Esophagus squamous epithelium (tissue), 5 donors: ENCODE data around the gene RERGL. TPM values are rescaled to one million over a fixed set of nuclear protein-coding genes. Genes with fewer than 3 reads are reported as not detected.

Experiments
- DNase-seq: peaks from one replicate; lab custom pipeline; 2025; lab: John Stamatoyannopoulos, UW
- H3K27ac ChIP-seq, 4 donors: fragments of 200-600 bp; sonication (generic); one replicate each; pipeline ENCODE4 v1.5.1; 2016 to 2019; ENCODE audit warnings: mild to moderate bottlenecking in 1 of 4
- H3K27me3 ChIP-seq, 4 donors: fragments of 200-600 bp; sonication (generic); 1 replicate in 3 of 4; 2 replicates in 1 of 4; pipeline versions ENCODE4 v1.5.1 to v1.6.0; 2017 to 2021; ENCODE audit warnings: antibody characterized with exemption in 1 of 4
- H3K36me3 ChIP-seq, 3 donors: fragments of 200-600 bp; sonication (generic); one replicate each; pipeline ENCODE4 v1.5.1; 2016 to 2019
- H3K4me1 ChIP-seq, 3 donors: fragments of 200-600 bp; sonication (generic); one replicate each; pipeline ENCODE4 v1.5.1; 2017 to 2019
- H3K4me3 ChIP-seq, 4 donors: fragments of 200-600 bp; sonication (generic); 1 replicate in 3 of 4; 2 replicates in 1 of 4; pipeline ENCODE4 v1.5.1; 2016 to 2019; ENCODE audit warnings: mild to moderate bottlenecking in 2 of 4, moderate library complexity in 1 of 4
- H3K9me3 ChIP-seq, 3 donors: fragments of 200-600 bp; sonication (generic); one replicate each; pipeline ENCODE4 v1.5.1; 2016 to 2019
- POLR2A ChIP-seq, 4 donors: fragments of 450-650 bp; IDR thresholded peaks; one replicate each; pipeline ENCODE4 v1.6.1; 2017; ENCODE audit warnings: antibody characterized with exemption in 4 of 4, mild to moderate bottlenecking in 4 of 4, moderate library complexity in 3 of 4
- WGBS, 2 donors: methylation state at CpG; one replicate each; pipeline ENCODE4 v1.1.5; 2018; 5-methylcytosine and 5-hydroxymethylcytosine counted together
- intact Hi-C: fragments of 100-400 bp; cut with DNase I; formaldehyde crosslinking; loops from one replicate; pipeline ENCODE4 v1.15.0; 2022
- total RNA-seq, 4 donors: library from RNA; depleted of rRNA; stranded (reverse); fragments of >200 nt; gene quantifications; one replicate each; pipeline ENCODE4 v1.1.0, GENCODE V29; 2016
- TF ChIP-seq, protein P1 (sequence below), 6 experiments: fragments of 450-650 bp in 4 of 6; fragments of 200-600 bp in 2 of 6; sonication (generic) in 2 of 6; IDR thresholded peaks; one replicate each; pipeline ENCODE4 v1.5.1; 2016 to 2019; ENCODE audit warnings: antibody characterized with exemption in 6 of 6, mild to moderate bottlenecking in 4 of 6, moderate library complexity in 4 of 6
- donor health status: DM: yes; HTN: yes; CAD: no.

Gene RERGL
- total RNA-seq, 4 donors from 2014 or later: 0.48 to 6.0 (median 4.4) TPM; not detected in 1

DNA sequence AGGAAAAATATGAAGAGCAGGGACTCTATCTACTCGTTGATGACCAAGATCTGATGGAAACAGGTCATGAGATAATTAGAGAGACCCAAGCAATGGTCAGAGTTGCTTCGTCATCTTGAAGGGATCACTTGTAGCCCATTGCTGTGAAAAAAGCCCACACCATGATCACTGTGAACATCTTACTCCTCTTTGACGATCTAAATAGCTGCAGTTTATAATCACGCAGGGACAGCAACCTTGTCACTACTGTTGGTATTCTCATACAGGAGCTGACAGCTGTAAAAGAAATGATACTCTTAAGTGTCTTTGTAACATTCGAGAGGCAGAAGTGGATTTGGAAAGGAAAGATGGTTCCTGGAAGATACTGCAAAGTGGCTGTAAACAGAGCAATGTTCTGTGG lies 33.7 kb upstream of the RERGL start:
- Histone ChIP-seq H3K9me3 (peaks cover 0 to 18% (median 8%) of the 10 kb centered on the region in 3 donors), H3K4me1 (no peaks in the 10 kb centered on the region), H3K27me3 (no peaks in the 10 kb centered on the region), H3K27ac (no peak overlapping the region), H3K36me3 (no peaks in the 10 kb centered on the region), H3K4me3 (no peak overlapping the region)
- 56 to 79% methylated on average over 5 of the region's 5 CpGs for WGBS, 2 donors
- TF ChIP-seq, protein P1, sequence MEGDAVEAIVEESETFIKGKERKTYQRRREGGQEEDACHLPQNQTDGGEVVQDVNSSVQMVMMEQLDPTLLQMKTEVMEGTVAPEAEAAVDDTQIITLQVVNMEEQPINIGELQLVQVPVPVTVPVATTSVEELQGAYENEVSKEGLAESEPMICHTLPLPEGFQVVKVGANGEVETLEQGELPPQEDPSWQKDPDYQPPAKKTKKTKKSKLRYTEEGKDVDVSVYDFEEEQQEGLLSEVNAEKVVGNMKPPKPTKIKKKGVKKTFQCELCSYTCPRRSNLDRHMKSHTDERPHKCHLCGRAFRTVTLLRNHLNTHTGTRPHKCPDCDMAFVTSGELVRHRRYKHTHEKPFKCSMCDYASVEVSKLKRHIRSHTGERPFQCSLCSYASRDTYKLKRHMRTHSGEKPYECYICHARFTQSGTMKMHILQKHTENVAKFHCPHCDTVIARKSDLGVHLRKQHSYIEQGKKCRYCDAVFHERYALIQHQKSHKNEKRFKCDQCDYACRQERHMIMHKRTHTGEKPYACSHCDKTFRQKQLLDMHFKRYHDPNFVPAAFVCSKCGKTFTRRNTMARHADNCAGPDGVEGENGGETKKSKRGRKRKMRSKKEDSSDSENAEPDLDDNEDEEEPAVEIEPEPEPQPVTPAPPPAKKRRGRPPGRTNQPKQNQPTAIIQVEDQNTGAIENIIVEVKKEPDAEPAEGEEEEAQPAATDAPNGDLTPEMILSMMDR (IDR thresholded peaks at IDR 0.05): no peak
- no peak for TF ChIP-seq POLR2A (IDR thresholded peaks at IDR 0.05)
- intact Hi-C loops: no loop called here
- no peak for DNase-seq

DNA sequence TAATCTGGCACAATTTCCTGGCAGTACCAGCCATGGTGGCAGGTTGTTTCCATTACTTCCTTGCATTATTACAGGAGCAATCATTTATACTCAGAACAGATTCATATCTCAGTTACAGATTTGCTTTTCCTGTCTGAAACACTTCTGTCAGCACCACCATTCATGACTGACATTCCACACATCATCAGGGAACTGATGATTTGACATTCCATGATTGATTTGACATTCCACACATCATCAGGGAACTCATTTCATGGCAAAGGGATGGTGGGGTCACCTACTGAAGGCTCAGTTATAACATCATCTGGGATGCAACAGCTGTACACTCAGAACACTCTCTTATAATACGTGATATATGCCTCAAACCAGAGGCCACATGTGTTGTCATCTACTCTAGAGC lies 30.9 kb upstream of the RERGL start:
- intact Hi-C loops: no loop called here
- Histone ChIP-seq H3K36me3 (no peaks in the 10 kb centered on the region), H3K27ac (no peak overlapping the region), H3K9me3 (peaks cover 0 to 6% (median 0%) of the 10 kb centered on the region in 3 donors), H3K27me3 (no peaks in the 10 kb centered on the region), H3K4me1 (no peaks in the 10 kb centered on the region), H3K4me3 (no peak overlapping the region)
- DNase-seq: no peak
- 57 to 75% methylated on average over 1 of the region's 1 CpG for WGBS, 2 donors
- no peak for TF ChIP-seq POLR2A (IDR thresholded peaks at IDR 0.05)
- TF ChIP-seq, protein P1 (IDR thresholded peaks at IDR 0.05): no peak

DNA sequence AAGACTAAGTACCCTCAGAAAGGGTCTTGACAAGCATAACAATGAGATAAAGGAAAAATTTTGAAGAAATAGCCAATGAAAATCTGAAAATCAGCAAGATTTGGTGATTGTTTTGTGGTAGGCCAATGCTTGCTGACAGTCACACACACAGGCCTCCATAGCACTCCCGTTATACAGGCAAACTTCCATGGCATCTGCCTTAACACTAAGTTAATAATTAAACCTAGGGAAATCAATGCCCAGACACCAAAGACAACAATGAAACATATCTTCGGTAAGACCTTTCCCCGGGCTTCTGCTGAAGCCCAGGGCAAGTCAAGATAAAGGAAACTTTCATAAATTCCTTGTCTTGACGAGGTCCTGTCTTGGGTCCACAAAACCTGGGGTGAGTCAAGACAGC lies 18.6 kb upstream of the RERGL start:
- H3K27me3 ChIP-seq: no peaks in the 10 kb centered on the region
- WGBS, 2 donors: 55 to 64% methylated on average over 4 of the region's 4 CpGs
- H3K36me3 ChIP-seq: no peaks in the 10 kb centered on the region
- H3K4me1 ChIP-seq: no peaks in the 10 kb centered on the region
- no peak for DNase-seq
- no peaks in the 10 kb centered on the region for H3K9me3 ChIP-seq
- intact Hi-C loops: no loop called here
- no peak overlapping the region for H3K4me3 ChIP-seq
- TF ChIP-seq, protein P1 (IDR thresholded peaks at IDR 0.05): no peak
- TF ChIP-seq POLR2A (IDR thresholded peaks at IDR 0.05): no peak
- no peak overlapping the region for H3K27ac ChIP-seq

DNA sequence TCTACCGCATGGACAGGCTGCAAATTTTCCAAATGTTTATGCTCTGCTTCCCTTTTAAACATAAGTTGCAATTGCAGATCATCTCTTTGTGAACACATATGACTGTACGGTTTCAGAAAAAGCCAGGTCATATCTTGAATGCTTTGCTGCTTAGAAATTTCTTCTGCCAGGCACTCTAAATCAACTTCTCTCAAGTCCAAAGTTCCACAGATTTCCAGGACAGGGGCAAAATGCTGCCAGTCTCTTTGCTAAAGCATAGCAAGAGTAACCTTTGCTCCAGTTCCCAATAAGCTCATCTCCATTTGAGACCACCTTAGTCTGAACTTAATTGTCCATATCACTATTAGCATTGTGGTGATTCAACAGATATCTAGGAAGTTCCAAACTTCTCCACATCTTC lies 13.6 kb upstream of the RERGL start:
- no peaks in the 10 kb centered on the region for H3K27me3 ChIP-seq
- H3K4me3 ChIP-seq: no peak overlapping the region
- intact Hi-C loops: no loop called here
- no peak for DNase-seq
- TF ChIP-seq, protein P1 (IDR thresholded peaks at IDR 0.05): no peak
- no peak for TF ChIP-seq POLR2A (IDR thresholded peaks at IDR 0.05)
- H3K27ac ChIP-seq: no peak overlapping the region
- no peaks in the 10 kb centered on the region for H3K4me1 ChIP-seq
- WGBS, 2 donors: 75 to 79% methylated on average over 2 of the region's 2 CpGs
- no peaks in the 10 kb centered on the region for H3K9me3 ChIP-seq
- H3K36me3 ChIP-seq: no peaks in the 10 kb centered on the region

DNA sequence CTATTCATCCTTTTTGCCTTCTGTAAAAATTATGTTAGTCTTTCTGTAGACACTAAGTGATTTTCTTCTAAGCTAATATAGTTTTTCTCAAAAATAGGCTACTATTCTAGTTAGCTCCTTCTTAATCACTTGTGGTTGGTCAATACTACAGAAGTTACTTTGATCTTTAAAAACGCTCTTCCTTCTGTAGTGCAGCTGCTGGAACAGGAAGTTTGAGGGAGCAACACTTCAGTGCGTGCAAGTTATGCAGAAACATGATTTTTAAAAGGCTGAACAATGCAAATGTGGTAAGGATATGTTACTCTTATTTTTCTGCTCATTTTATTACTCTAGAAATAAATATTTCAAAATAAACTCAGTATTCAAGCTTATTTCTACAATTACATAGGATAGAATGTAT lies 11.1 kb upstream of the RERGL start:
- WGBS, 2 donors: 24 to 29% methylated on average over 2 of the region's 2 CpGs
- no peak for DNase-seq

More for the DNA sequence above, 11.1 kb upstream of the RERGL start:
- TF ChIP-seq POLR2A (IDR thresholded peaks at IDR 0.05): no peak
- TF ChIP-seq, protein P1 (IDR thresholded peaks at IDR 0.05): no peak
- no peaks in the 10 kb centered on the region for H3K36me3 ChIP-seq
- no peak overlapping the region for H3K4me3 ChIP-seq
- peaks cover 0 to 5% (median 0%) of the 10 kb centered on the region in 3 donors for H3K9me3 ChIP-seq
- no peak overlapping the region for H3K27ac ChIP-seq
- intact Hi-C loops: no loop called here
- H3K4me1 ChIP-seq: no peaks in the 10 kb centered on the region
- no peaks in the 10 kb centered on the region for H3K27me3 ChIP-seq
